ENCODE data around the gene PDPK1.
A peak's percentile ranks its signal among the peaks of the same experiment; 100 is the strongest.

PDPK1 gene

DNA sequence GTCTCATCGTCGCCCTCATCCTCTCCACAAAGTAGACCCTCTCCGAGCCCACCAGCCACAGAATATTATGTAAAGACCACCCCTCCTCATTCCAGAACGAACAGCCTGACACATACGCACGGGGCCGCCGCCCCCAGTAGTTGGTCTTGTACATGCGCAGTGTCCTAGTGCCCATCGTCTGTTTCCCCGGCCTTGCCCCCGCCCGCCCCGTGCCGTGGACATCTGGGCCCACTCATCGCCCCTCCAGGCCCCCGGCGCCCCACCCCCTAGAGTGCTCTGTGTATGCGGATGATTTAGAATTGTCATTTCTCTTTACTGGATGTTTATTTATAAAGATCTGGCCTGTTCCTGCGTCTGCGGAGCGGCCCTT, 18.1 kb upstream of the PDPK1 start:
- no peak for DNase-seq
- Histone ChIP-seq H3K27me3 (replicated peaks) (no peaks in the 10 kb centered on the region), H3K36me3 (replicated peaks) (peaks cover 23% of the 10 kb centered on the region), H3K27ac (no peak overlapping the region), H3K4me3 (ENCODE audit: low read depth, low read length) (peak overlapping the region; percentile 17)
- TF ChIP-seq, protein P1, sequence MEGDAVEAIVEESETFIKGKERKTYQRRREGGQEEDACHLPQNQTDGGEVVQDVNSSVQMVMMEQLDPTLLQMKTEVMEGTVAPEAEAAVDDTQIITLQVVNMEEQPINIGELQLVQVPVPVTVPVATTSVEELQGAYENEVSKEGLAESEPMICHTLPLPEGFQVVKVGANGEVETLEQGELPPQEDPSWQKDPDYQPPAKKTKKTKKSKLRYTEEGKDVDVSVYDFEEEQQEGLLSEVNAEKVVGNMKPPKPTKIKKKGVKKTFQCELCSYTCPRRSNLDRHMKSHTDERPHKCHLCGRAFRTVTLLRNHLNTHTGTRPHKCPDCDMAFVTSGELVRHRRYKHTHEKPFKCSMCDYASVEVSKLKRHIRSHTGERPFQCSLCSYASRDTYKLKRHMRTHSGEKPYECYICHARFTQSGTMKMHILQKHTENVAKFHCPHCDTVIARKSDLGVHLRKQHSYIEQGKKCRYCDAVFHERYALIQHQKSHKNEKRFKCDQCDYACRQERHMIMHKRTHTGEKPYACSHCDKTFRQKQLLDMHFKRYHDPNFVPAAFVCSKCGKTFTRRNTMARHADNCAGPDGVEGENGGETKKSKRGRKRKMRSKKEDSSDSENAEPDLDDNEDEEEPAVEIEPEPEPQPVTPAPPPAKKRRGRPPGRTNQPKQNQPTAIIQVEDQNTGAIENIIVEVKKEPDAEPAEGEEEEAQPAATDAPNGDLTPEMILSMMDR (IDR thresholded peaks at IDR 0.05; ENCODE audit: low read depth, low read length, missing control alignments): no peak
- in situ Hi-C loops (cut with HindIII; ENCODE audit: low pct_ligation_motif_present, low sequenced_read_pairs): no loop called here

DNA sequence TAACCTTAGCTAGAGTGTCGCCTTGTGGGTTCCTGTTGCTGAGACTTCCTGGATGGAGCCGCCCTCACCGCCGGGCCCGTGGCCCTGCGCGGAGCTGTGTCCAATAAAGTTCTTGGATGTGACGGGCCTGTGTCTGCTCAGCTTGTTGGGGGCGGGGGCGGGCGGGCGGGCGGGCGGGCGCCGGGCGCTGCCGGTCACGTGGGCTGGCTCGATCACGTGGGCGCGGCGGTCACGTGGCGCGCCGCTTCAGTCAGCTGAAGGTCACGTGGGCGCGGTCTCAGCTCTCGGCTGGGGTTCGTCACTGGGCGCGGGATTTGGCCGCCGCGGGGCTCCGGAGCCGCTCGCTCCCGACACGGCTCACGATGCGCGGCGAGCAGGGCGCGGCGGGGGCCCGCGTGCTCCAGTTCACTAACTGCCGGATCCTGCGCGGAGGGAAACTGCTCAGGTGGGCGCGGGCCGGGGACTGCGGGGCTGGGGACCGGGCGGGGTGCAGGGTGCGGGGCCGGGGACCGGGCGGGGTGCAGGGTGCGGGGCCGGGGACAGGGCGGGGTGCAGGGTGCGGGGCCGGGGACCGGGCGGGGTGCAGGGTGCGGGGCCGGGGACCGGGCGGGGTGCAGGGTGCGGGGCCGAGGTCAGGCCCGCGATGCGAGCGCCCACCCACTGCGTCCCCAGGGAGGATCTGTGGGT, 17.6 kb upstream of the PDPK1 start, which contains the start of gene AMDHD2:
AMDHD2 (plus strand) TSS at position 275 of the 687 bp plus-strand sequence; CDS start at position 363, 88 bp downstream.
- H3K27me3 ChIP-seq (replicated peaks): no peaks in the 10 kb centered on the region
- peak within 1 kb of the TSS; percentile 71 for H3K27ac ChIP-seq
- DNase-seq: peak; percentile 87
- in situ Hi-C loops (cut with HindIII; ENCODE audit: low pct_ligation_motif_present, low sequenced_read_pairs): no loop called here
- H3K36me3 ChIP-seq (replicated peaks): peaks cover 27% of the 10 kb centered on the region
- TF ChIP-seq, protein P1 (IDR thresholded peaks at IDR 0.05; ENCODE audit: low read depth, low read length, missing control alignments): no peak
- peak within 1 kb of the TSS; percentile 72 for H3K4me3 ChIP-seq (ENCODE audit: low read depth, low read length)

DNA sequence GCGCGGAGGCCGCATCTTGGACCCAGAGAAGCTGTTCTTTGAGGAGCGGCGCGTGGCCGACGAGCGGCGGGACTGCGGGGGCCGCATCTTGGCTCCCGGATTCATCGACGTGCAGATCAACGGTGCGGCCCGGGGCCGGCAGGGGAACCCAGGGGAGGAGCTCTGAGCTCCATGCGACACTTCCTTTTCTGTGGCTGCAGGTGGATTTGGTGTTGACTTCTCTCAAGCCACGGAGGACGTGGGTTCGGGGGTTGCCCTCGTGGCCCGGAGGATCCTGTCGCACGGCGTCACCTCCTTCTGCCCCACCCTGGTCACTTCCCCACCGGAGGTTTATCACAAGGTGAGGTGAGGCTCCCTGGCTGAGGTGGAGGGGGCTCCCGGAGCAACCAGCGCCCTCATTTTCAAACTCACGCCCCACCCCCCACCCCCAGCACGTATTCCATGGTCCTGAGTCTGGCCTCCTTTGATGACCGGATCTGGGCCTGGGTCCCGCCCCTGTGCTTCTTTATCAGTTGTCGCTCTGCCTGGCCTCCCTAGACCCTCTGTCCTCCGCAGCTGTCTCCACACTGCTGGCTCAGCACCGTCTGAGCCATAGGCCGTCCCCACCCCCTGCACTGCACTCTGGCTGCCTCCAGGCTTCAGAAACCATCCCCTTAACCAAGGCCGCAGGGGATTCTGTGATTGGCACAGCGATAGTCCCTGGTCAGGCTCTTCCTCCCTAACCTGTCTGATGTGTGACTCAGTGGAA, 16.9 kb upstream of the PDPK1 start:
- peaks cover 27% of the 10 kb centered on the region for H3K36me3 ChIP-seq (replicated peaks)

DNA sequence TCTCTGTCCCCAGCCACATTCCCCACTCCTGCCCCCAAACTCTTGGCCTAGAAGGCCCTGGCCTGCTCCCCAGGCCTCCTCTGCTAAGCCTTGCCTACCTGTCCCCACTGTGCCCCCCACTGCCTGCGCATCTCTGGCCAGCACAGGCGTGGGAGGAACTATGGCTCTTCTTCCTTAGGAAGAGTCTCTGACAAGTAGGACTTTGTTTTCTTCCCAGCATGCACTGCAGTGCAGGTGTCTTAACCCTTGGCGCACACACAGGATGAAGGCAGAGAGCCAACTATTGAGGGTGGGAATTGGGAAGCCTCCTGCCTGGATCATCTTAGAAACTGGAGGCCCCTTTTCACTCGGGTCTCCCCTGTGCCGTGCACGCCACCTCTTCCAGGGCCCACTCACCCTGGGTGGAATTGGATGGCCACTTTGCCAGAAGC, 14.0 kb upstream of the PDPK1 start:
- no peak overlapping the region for H3K27ac ChIP-seq
- in situ Hi-C loops (cut with HindIII; ENCODE audit: low pct_ligation_motif_present, low sequenced_read_pairs): no loop called here
- no peak overlapping the region for H3K4me3 ChIP-seq (ENCODE audit: low read depth, low read length)
- H3K27me3 ChIP-seq (replicated peaks): no peaks in the 10 kb centered on the region
- peaks cover 43% of the 10 kb centered on the region for H3K36me3 ChIP-seq (replicated peaks)
- TF ChIP-seq, protein P1 (IDR thresholded peaks at IDR 0.05; ENCODE audit: low read depth, low read length, missing control alignments): no peak
- no peak for DNase-seq

More for the DNA sequence above, 16.9 kb upstream of the PDPK1 start:
- Histone ChIP-seq H3K4me3 (ENCODE audit: low read depth, low read length) (peak overlapping the region; percentile 72), H3K27ac (peak overlapping the region; percentile 71), H3K27me3 (replicated peaks) (no peaks in the 10 kb centered on the region)
- DNase-seq: no peak
- TF ChIP-seq, protein P1 (IDR thresholded peaks at IDR 0.05; ENCODE audit: low read depth, low read length, missing control alignments): peak; percentile 18
- in situ Hi-C loops (cut with HindIII; ENCODE audit: low pct_ligation_motif_present, low sequenced_read_pairs): no loop called here

DNA sequence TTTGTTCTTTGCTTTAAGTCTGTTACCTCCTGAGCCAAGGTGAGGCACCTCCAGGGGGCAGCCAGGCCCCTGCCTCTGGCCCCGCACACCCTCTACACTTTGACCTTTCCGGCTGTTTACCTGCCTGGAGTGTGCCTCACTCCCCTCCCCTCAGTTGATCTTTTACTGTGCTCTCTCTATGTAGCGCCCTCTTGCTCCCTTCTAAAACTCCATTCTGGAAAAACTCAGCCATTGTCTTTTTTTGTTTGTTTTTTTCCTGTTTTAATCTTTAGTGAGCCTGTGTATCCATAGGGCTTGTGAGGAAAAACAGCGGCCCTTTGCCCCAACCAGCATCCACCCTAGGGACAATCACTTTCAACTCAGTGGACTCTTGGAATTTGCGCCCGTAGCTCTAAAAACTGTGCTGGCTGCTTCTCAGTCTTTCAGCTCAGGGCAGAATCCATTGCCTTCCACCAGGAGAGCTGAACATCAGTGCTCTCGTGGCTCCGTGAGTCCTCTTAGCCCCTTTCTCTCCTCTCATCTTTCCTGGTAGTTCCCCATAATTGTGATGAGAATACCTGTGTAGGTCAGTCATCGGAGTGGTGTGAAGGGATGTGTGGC, 13.4 kb upstream of the PDPK1 start:
- Histone ChIP-seq H3K4me3 (ENCODE audit: low read depth, low read length) (no peak overlapping the region), H3K27me3 (replicated peaks) (no peaks in the 10 kb centered on the region), H3K36me3 (replicated peaks) (peaks cover 46% of the 10 kb centered on the region), H3K27ac (no peak overlapping the region)
- in situ Hi-C loops (cut with HindIII; ENCODE audit: low pct_ligation_motif_present, low sequenced_read_pairs): no loop called here
- no peak for DNase-seq
- TF ChIP-seq, protein P1 (IDR thresholded peaks at IDR 0.05; ENCODE audit: low read depth, low read length, missing control alignments): no peak

Measured in brain microvascular endothelial cell (primary cell).